Esophagus squamous epithelium (tissue), 4 donors: ENCODE measurements around the gene SARS2.
"Not testable (repeated sequence)": the region's sequence is repeated elsewhere in the genome, so short reads cannot be mapped to it uniquely, and the experiment has no call there.

Source experiments
- CTCF ChIP-seq, 6 experiments: fragments of 450-650 bp in 4 of 6; fragments of 200-600 bp in 2 of 6; sonication (generic) in 2 of 6; IDR thresholded peaks; one replicate each; pipeline ENCODE4 v1.5.1; 2016 to 2019; ENCODE audit warnings: antibody characterized with exemption in 6 of 6, mild to moderate bottlenecking in 4 of 6, moderate library complexity in 4 of 6
- POLR2A ChIP-seq, 4 donors: fragments of 450-650 bp; IDR thresholded peaks; one replicate each; pipeline ENCODE4 v1.6.1; 2017; ENCODE audit warnings: antibody characterized with exemption in 4 of 4, mild to moderate bottlenecking in 4 of 4, moderate library complexity in 3 of 4

DNA sequence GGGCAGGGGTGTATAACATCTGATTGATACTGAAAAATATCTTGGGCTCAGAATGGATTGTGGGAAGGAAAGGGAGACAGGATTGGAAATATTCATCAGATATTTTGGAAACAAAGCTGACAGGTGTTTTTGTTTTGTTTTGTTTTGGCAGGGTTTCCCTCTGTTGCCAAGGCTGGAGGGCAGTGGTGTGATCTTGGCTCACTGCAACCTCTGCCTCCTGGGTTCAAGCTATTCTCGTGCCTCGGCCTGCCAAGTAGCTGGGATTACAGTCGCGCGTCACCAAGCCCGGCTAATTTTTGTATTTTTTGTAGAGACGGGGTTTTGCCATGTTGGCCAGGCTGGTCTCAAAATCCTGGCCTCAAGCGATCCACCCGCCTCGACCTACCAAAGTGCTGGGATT, 57.2 kb downstream of the SARS2 start:
- TF ChIP-seq CTCF, POLR2A (IDR thresholded peaks at IDR 0.05): not testable (repeated sequence)
